IMR-90 (cell line): ENCODE data around the gene SLC22A12.

Source experiments
- POLR2A ChIP-seq: IDR thresholded peaks from 2 replicates; pipeline ENCODE4 v1.6.1; 2012; ENCODE audit warnings: mild to moderate bottlenecking, low read depth, low read length
- TF ChIP-seq, protein P1 (sequence below): fragments of 150-350 bp; IDR thresholded peaks from 2 replicates; pipeline ENCODE4 v1.6.1; 2016; ENCODE audit warnings: low read depth, mild to moderate bottlenecking, low read length, moderate library complexity, borderline replicate concordance

DNA sequence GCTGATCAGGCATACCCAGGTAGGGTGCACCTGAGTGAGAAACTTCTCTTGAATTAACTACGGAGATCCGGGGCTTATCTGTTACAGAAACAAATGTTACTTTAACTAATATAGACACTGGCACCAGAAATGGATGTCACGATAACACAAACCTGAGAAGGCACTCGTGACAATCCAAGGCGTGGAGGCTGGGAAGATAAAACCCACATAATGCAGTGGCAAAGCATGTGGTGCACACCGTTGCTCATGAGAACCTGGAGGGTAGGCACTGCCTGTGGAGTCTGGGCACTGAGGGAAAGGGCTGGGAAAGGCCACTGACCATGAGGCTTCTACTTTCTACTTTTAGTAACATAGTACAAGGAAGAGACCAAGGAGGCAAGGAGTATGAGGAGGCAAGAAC, 22.6 kb downstream of the SLC22A12 start:
- TF ChIP-seq, protein P1, sequence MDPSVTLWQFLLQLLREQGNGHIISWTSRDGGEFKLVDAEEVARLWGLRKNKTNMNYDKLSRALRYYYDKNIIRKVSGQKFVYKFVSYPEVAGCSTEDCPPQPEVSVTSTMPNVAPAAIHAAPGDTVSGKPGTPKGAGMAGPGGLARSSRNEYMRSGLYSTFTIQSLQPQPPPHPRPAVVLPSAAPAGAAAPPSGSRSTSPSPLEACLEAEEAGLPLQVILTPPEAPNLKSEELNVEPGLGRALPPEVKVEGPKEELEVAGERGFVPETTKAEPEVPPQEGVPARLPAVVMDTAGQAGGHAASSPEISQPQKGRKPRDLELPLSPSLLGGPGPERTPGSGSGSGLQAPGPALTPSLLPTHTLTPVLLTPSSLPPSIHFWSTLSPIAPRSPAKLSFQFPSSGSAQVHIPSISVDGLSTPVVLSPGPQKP: no peak
- TF ChIP-seq POLR2A: no peak
